Brain microvascular endothelial cell (primary cell): ENCODE results near the gene IGFN1.

Experiments
- DNase-seq: peaks from one replicate; pipeline ENCODE4 v3.0.0-alpha.2; 2020
- H3K27ac ChIP-seq: fragments of 250-450 bp; sonication (Bioruptor Pico); 2 replicates; pipeline ENCODE4 v1.5.1; 2020; ENCODE audit warnings: mild to moderate bottlenecking, moderate library complexity
- H3K27me3 ChIP-seq: fragments of 250-450 bp; sonication (Bioruptor Pico); replicated peaks from 2 replicates; pipeline ENCODE4 v1.5.1; 2020; ENCODE audit warnings: mild to moderate bottlenecking
- H3K36me3 ChIP-seq: fragments of 250-450 bp; sonication (Bioruptor Pico); replicated peaks from 2 replicates; pipeline ENCODE4 v1.5.1; 2020; ENCODE audit warnings: mild to moderate bottlenecking
- H3K4me3 ChIP-seq: 2 replicates; pipeline ENCODE4 v1.5.1; 2011; ENCODE audit warnings: low read depth, mild to moderate bottlenecking, control low read depth, low read length, moderate library complexity
- CTCF ChIP-seq: IDR thresholded peaks from 2 replicates; pipeline ENCODE4 v1.5.1; 2011; ENCODE audit warnings: low read depth, mild to moderate bottlenecking, moderate library complexity, low read length, control low read depth, inconsistent platforms; ENCODE audit errors: missing control alignments
- in situ Hi-C: cut with HindIII; loops from 2 replicates; pipeline ENCODE4 v1.10.0; 2017; ENCODE audit warnings: low sequenced_read_pairs, low pct_ligation_motif_present

IGFN1 gene

DNA sequence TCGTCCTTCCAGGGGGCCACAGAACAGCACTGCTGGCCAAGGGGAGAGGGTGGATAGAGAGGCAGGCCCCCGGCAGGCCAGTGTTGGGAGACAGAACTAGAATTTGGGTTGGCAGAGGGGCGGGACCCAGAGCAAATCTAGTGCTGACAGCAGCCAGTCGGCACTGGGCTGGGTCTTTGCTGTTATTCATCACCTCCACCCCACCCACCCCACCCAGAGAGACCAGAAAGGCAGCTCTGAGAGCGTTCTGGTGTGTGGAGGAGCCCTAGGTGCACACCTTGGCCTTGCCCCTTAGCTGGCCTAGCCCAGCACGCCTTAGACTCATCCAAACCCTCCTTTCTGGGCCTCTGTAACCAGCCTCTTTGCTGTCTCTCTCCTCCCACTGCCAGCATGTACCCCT is 86.3 kb downstream of the IGFN1 start:
- Histone ChIP-seq H3K27ac (no peak overlapping the region), H3K4me3 (no peak overlapping the region), H3K36me3 (no peaks in the 10 kb centered on the region), H3K27me3 (no peaks in the 10 kb centered on the region)
- DNase-seq: no peak
- no peak for TF ChIP-seq CTCF
- in situ Hi-C loops: no loop called here

- no peak for TF ChIP-seq CTCF
- no peak overlapping the region for H3K27ac ChIP-seq
- no peaks in the 10 kb centered on the region for H3K36me3 ChIP-seq
- H3K4me3 ChIP-seq: no peak overlapping the region
- H3K27me3 ChIP-seq: no peaks in the 10 kb centered on the region
- DNase-seq: no peak
- in situ Hi-C loops: no loop called here
These were observed 86.8 kb downstream of the IGFN1 start for GRCh38 chr1:201277441-201277840.
